Measurements from ENCODE around the gene NUSAP1. TPM values are rescaled to one million over a fixed set of nuclear protein-coding genes. Genes with fewer than 3 reads are reported as not detected.
"Not testable (repeated sequence)": the region's sequence is repeated elsewhere in the genome, so short reads cannot be mapped to it uniquely, and the experiment has no call there.

The NUSAP1 gene
- 100 to 1,000 TPM; 179 to 206 TPM for total RNA-seq

GRCh38 chr15:41332194-41333025, at the start of gene NUSAP1, which contains the start of gene OIP5:
Gene NUSAP1 (plus strand): TSS chr15:41332881. CDS start chr15:41332958, 77 bp downstream.
Gene OIP5 (minus strand): TSS chr15:41332591. CDS start chr15:41332561, 30 bp downstream.
- Mint-ChIP-seq H3K27me3 (no peaks in the 10 kb centered on the region), H3K9me3 (ENCODE audit: low read depth) (no peaks in the 10 kb centered on the region), H3K27ac (peak within 1 kb of the TSS; percentile 92), H3K36me3 (ENCODE audit: low read depth) (peaks cover 31% of the 10 kb centered on the region), H3K4me1 (peaks cover 29% of the 10 kb centered on the region), H3K4me3 (peak within 1 kb of the TSS; percentile 91)
- ChIA-PET CTCF (interaction anchor here (0.8 to 1.9 kb wide), 7 partner anchors 9 to 373 kb away, joined by 3 to 8 read pairs (median 3); partner anchors contain the start of genes CHP1 and EXD1), POLR2A (interaction anchor here (0.6 to 2.6 kb wide), 13 partner anchors 9 to 663 kb away, joined by 3 to 19 read pairs (median 4); partner anchors contain the start of genes CHP1, MAPKBP1 and RAD51)
- intact Hi-C loops (cut with DNase I, micrococcal nuclease) = loop anchor here (1.0 to 10.0 kb wide), 17 partner anchors 49 to 764 kb away; partner anchors contain the start of genes CHAC1 (in 2 of the 2), CHP1 (in 2 of the 2), INO80 (in 2 of the 2) and DNAJC17 (in 1 of the 2)
- DNase-seq = peak; percentile 99
- ATAC-seq = peak; percentile 98

GRCh38 chr15:41282980-41283652, 49.6 kb upstream of the NUSAP1 start:
- H3K27me3 Mint-ChIP-seq; ATAC-seq; H3K9me3 Mint-ChIP-seq (ENCODE audit: low read depth); DNase-seq: not testable (repeated sequence)
- CTCF ChIA-PET = interaction anchor here (0.8 to 1.2 kb wide), 2 partner anchors 52 to 379 kb away, joined by 4 read pairs; partner anchors contain the start of gene CHP1
- intact Hi-C loops (cut with DNase I, micrococcal nuclease) = loop anchor here (1.0 to 10.0 kb wide), 10 partner anchors 49 to 389 kb away; partner anchors contain the start of genes INO80 (in 2 of the 2), NUSAP1 (in 2 of the 2), OIP5 (in 2 of the 2) and CHAC1 (in 1 of the 2)
- H3K36me3 Mint-ChIP-seq (ENCODE audit: low read depth) = peaks cover 41% of the 10 kb centered on the region
- H3K27ac Mint-ChIP-seq = peak overlapping the region; percentile 93
- peak overlapping the region; percentile 90 for H3K4me3 Mint-ChIP-seq
- POLR2A ChIA-PET = interaction anchor here (0.7 to 1.9 kb wide), 5 partner anchors 50 to 1364 kb away, joined by 3 to 8 read pairs (median 4); partner anchors contain the start of genes CHP1, EXD1, NUSAP1 and OIP5
- peaks cover 35% of the 10 kb centered on the region for H3K4me1 Mint-ChIP-seq

GRCh38 chr15:41283653-41284426, 48.8 kb upstream of the NUSAP1 start:
- H3K4me1 Mint-ChIP-seq = peaks cover 42% of the 10 kb centered on the region

GRCh38 chr15:41284427-41285177, 48.1 kb upstream of the NUSAP1 start:
- DNase-seq = no peak
- POLR2A ChIA-PET = interaction anchor here (0.6 to 1.9 kb wide), 5 partner anchors 49 to 1291 kb away, joined by 3 to 8 read pairs (median 4); partner anchors contain the start of genes NUSAP1, OIP5 and STARD9
- H3K4me3 Mint-ChIP-seq = peak overlapping the region; percentile 90

More at GRCh38 chr15:41283653-41284426, 48.8 kb upstream of the NUSAP1 start:
- peak; percentile 98 for ATAC-seq
- Mint-ChIP-seq H3K27ac (peak overlapping the region; percentile 95), H3K36me3 (ENCODE audit: low read depth) (peaks cover 48% of the 10 kb centered on the region), H3K4me3 (peak overlapping the region; percentile 90), H3K27me3 (no peaks in the 10 kb centered on the region), H3K9me3 (ENCODE audit: low read depth) (no peaks in the 10 kb centered on the region)
- ChIA-PET CTCF (interaction anchor here (0.8 to 1.2 kb wide), 2 partner anchors 53 to 379 kb away, joined by 4 read pairs; partner anchors contain the start of gene CHP1), POLR2A (interaction anchor here (0.7 to 1.9 kb wide), 6 partner anchors 41 to 1365 kb away, joined by 3 to 8 read pairs (median 4); partner anchors contain the start of genes CHP1, EXD1, NUSAP1 and OIP5)
- intact Hi-C loops (cut with DNase I, micrococcal nuclease) = loop anchor here (1.0 to 10.0 kb wide), 11 partner anchors 48 to 390 kb away; partner anchors contain the start of genes CHP1 (in 2 of the 2), INO80 (in 2 of the 2), NUSAP1 (in 2 of the 2) and OIP5 (in 2 of the 2)
- peak; percentile 98 for DNase-seq

GRCh38 chr15:41285285-41285684, 47.4 kb upstream of the NUSAP1 start:
- CTCF ChIA-PET = interaction anchor here (0.6 to 1.5 kb wide), 6 partner anchors 10 to 1189 kb away, joined by 3 to 4 read pairs (median 3); partner anchors contain the start of genes CHP1 and EXD1
- ATAC-seq = no peak

More at GRCh38 chr15:41284427-41285177, 48.1 kb upstream of the NUSAP1 start:
- intact Hi-C loops (cut with DNase I, micrococcal nuclease) = loop anchor here (1.0 to 10.0 kb wide), 4 partner anchors 53 to 377 kb away; partner anchors contain the start of genes CHP1 (in 1 of the 2), INO80 (in 1 of the 2) and RTF1 (in 1 of the 2)
- H3K9me3 Mint-ChIP-seq (ENCODE audit: low read depth) = no peaks in the 10 kb centered on the region
- no peaks in the 10 kb centered on the region for H3K27me3 Mint-ChIP-seq
- no peak for ATAC-seq
- H3K27ac Mint-ChIP-seq = peak overlapping the region; percentile 95
- CTCF ChIA-PET = interaction anchor here (0.6 to 1.5 kb wide), 2 partner anchors 54 to 1190 kb away, joined by 3 to 4 read pairs; partner anchors contain the start of genes CHP1 and EXD1
- H3K36me3 Mint-ChIP-seq (ENCODE audit: low read depth) = peaks cover 51% of the 10 kb centered on the region
- peaks cover 42% of the 10 kb centered on the region for H3K4me1 Mint-ChIP-seq

GRCh38 chr15:41286665-41287333, 45.9 kb upstream of the NUSAP1 start:
- H3K4me3 Mint-ChIP-seq = no peak overlapping the region
- H3K4me1 Mint-ChIP-seq = peaks cover 47% of the 10 kb centered on the region
- DNase-seq (no peak), ATAC-seq (no peak)
- peaks cover 54% of the 10 kb centered on the region for H3K36me3 Mint-ChIP-seq (ENCODE audit: low read depth)
- intact Hi-C loops (cut with DNase I, micrococcal nuclease) = loop anchor here in 1 of 2 experiments (10.0 kb wide), 1 partner anchor 172 kb away; the partner anchor contains the start of gene INO80
- H3K27ac Mint-ChIP-seq = no peak overlapping the region
- no peaks in the 10 kb centered on the region for H3K9me3 Mint-ChIP-seq (ENCODE audit: low read depth)
- no peaks in the 10 kb centered on the region for H3K27me3 Mint-ChIP-seq
- CTCF ChIA-PET = interaction anchor here (1.1 kb wide), 2 partner anchors 46 to 391 kb away, joined by 3 read pairs; partner anchors contain the start of genes NUSAP1 and OIP5
- POLR2A ChIA-PET = no interaction called here

More at GRCh38 chr15:41285285-41285684, 47.4 kb upstream of the NUSAP1 start:
- Mint-ChIP-seq H3K36me3 (ENCODE audit: low read depth) (peaks cover 49% of the 10 kb centered on the region), H3K4me1 (peaks cover 42% of the 10 kb centered on the region), H3K4me3 (peak overlapping the region; percentile 90), H3K27ac (peak overlapping the region; percentile 95), H3K27me3 (no peaks in the 10 kb centered on the region), H3K9me3 (ENCODE audit: low read depth) (no peaks in the 10 kb centered on the region)
- POLR2A ChIA-PET = interaction anchor here (0.7 to 1.0 kb wide), 2 partner anchors 138 to 1290 kb away, joined by 4 read pairs; partner anchors contain the start of gene STARD9
- intact Hi-C loops (cut with DNase I, micrococcal nuclease) = loop anchor here in 1 of 2 experiments (10.0 kb wide), 1 partner anchor 170 kb away; the partner anchor contains the start of gene INO80
- DNase-seq = no peak

GRCh38 chr15:41288464-41288863, 44.2 kb upstream of the NUSAP1 start:
- no peak overlapping the region for H3K4me3 Mint-ChIP-seq
- peaks cover 37% of the 10 kb centered on the region for H3K4me1 Mint-ChIP-seq
- ATAC-seq = no peak
- peak overlapping the region; percentile 58 for H3K27ac Mint-ChIP-seq
- intact Hi-C loops (cut with DNase I, micrococcal nuclease) = loop anchor here in 1 of 2 experiments (10.0 kb wide), 1 partner anchor 174 kb away; the partner anchor contains the start of gene INO80
- DNase-seq = no peak
- POLR2A ChIA-PET = interaction anchor here (1.0 kb wide), 1 partner anchor 44 kb away, joined by 3 read pairs; the partner anchor contains the start of gene OIP5
- CTCF ChIA-PET = interaction anchor here (0.9 kb wide), 1 partner anchor 104 kb away, joined by 3 read pairs; no protein-coding TSS in a partner anchor
- no peaks in the 10 kb centered on the region for H3K27me3 Mint-ChIP-seq
- H3K36me3 Mint-ChIP-seq (ENCODE audit: low read depth) = peaks cover 58% of the 10 kb centered on the region
- H3K9me3 Mint-ChIP-seq (ENCODE audit: low read depth) = no peaks in the 10 kb centered on the region

GRCh38 chr15:41289953-41290352, 42.7 kb upstream of the NUSAP1 start:
- no peak overlapping the region for H3K27ac Mint-ChIP-seq
- CTCF ChIA-PET = interaction anchor here (1.2 kb wide), 1 partner anchor 13 kb away, joined by 3 read pairs; no protein-coding TSS in a partner anchor
- ATAC-seq (no peak), DNase-seq (no peak)
- no peaks in the 10 kb centered on the region for H3K27me3 Mint-ChIP-seq
- peaks cover 33% of the 10 kb centered on the region for H3K4me1 Mint-ChIP-seq
- H3K9me3 Mint-ChIP-seq (ENCODE audit: low read depth) = no peaks in the 10 kb centered on the region
- H3K36me3 Mint-ChIP-seq (ENCODE audit: low read depth) = peaks cover 58% of the 10 kb centered on the region
- POLR2A ChIA-PET = no interaction called here
- intact Hi-C loops (cut with DNase I, micrococcal nuclease) = loop anchor here in 1 of 2 experiments (10.0 kb wide), 1 partner anchor 175 kb away; the partner anchor contains the start of gene INO80
- H3K4me3 Mint-ChIP-seq = no peak overlapping the region
